ENCODE data around the gene ZP2. TPM values are rescaled to one million over a fixed set of nuclear protein-coding genes. Genes with fewer than 3 reads are reported as not detected.

Gene ZP2
- total and polyA plus RNA-seq, 9 of the 15 experiments (the other 6 are each of a cell fraction or from before 2014, with no cell fraction given): not detected

DNA sequence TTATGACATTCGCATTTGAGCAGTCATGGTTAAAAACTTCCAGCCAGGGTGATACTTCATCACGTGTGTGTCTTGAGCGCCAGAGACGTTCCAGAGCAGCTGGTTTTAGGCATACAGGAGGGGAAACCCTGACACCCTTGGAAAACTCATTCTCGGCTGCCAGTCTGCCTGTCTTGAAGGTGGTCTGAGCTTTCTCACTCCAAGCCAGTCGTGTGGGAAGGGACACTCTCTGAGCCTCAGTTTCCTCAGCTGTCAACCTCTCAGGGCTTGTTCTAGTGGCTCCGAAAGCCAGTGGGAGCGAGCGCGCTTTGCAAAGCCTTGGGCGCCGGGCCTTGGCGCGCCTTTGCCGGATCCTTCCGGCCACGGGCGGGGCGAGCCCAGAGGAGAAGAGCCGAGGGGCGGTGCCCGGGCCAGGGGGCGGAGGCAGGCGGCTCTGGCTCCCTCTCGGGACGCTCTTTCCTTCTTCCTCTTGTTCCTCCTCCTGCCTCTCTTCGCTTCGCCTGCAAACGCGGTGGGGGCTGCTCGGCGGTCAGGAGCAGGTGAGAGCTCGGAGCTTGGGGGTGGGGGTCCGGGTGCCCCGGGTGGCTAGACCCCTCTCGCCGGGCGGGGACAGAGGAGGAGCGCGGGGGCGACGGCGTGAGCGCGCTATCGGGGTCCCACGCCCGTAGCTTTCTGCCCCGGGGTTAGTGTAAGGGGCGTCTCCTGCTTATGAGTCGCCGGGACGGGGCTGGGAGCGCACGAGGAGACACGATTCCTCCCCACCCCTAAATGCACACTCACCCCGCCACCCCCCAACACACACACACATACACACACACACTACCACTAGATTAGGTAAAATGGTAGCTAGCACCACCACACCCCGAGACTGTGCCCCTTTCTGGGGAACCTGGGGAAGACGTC, 52.9 kb downstream of the ZP2 start, which contains the start of gene LDAF1 (continued):
- no peak for TF ChIP-seq ZNF639 (CRISPR knock-in tag; conservative IDR thresholded peaks at IDR 0.05 in 1 of 2, IDR thresholded peaks at IDR 0.05 in 1 of 2)
- TF ChIP-seq, protein P1, sequence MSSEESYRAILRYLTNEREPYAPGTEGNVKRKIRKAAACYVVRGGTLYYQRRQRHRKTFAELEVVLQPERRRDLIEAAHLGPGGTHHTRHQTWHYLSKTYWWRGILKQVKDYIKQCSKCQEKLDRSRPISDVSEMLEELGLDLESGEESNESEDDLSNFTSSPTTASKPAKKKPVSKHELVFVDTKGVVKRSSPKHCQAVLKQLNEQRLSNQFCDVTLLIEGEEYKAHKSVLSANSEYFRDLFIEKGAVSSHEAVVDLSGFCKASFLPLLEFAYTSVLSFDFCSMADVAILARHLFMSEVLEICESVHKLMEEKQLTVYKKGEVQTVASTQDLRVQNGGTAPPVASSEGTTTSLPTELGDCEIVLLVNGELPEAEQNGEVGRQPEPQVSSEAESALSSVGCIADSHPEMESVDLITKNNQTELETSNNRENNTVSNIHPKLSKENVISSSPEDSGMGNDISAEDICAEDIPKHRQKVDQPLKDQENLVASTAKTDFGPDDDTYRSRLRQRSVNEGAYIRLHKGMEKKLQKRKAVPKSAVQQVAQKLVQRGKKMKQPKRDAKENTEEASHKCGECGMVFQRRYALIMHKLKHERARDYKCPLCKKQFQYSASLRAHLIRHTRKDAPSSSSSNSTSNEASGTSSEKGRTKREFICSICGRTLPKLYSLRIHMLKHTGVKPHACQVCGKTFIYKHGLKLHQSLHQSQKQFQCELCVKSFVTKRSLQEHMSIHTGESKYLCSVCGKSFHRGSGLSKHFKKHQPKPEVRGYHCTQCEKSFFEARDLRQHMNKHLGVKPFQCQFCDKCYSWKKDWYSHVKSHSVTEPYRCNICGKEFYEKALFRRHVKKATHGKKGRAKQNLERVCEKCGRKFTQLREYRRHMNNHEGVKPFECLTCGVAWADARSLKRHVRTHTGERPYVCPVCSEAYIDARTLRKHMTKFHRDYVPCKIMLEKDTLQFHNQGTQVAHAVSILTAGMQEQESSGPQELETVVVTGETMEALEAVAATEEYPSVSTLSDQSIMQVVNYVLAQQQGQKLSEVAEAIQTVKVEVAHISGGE (CRISPR knock-in tag; IDR thresholded peaks at IDR 0.05): 0 out of 6 replicates have a peak, but pooled peaks of 1 of the 3 experiments have one; percentile 40
- no peak for TF ChIP-seq ZNF133 (CRISPR knock-in tag; IDR thresholded peaks at IDR 0.05)
- peak; percentile 35; the same call in 1 of the 2 replicates for TF ChIP-seq MTA3 (IDR thresholded peaks at IDR 0.05; ENCODE audit: borderline replicate concordance)
- peak; percentile 67 for TF ChIP-seq TBP (optimal IDR thresholded peaks at IDR 0.05; ENCODE audit: low read depth, low read length)
- TF ChIP-seq MNT (conservative IDR thresholded peaks at IDR 0.05): peak; percentile 30 to 72; a peak in 2 of 4 replicates
- TF ChIP-seq, protein P2, sequence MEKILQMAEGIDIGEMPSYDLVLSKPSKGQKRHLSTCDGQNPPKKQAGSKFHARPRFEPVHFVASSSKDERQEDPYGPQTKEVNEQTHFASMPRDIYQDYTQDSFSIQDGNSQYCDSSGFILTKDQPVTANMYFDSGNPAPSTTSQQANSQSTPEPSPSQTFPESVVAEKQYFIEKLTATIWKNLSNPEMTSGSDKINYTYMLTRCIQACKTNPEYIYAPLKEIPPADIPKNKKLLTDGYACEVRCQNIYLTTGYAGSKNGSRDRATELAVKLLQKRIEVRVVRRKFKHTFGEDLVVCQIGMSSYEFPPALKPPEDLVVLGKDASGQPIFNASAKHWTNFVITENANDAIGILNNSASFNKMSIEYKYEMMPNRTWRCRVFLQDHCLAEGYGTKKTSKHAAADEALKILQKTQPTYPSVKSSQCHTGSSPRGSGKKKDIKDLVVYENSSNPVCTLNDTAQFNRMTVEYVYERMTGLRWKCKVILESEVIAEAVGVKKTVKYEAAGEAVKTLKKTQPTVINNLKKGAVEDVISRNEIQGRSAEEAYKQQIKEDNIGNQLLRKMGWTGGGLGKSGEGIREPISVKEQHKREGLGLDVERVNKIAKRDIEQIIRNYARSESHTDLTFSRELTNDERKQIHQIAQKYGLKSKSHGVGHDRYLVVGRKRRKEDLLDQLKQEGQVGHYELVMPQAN (IDR thresholded peaks at IDR 0.05; ENCODE audit: borderline replicate concordance): 0 out of 2 replicates have a peak, but pooled peaks have one; percentile 38
- no peak for TF ChIP-seq C11orf30 (IDR thresholded peaks at IDR 0.05; ENCODE audit: low read depth)
- TF ChIP-seq, protein P3, sequence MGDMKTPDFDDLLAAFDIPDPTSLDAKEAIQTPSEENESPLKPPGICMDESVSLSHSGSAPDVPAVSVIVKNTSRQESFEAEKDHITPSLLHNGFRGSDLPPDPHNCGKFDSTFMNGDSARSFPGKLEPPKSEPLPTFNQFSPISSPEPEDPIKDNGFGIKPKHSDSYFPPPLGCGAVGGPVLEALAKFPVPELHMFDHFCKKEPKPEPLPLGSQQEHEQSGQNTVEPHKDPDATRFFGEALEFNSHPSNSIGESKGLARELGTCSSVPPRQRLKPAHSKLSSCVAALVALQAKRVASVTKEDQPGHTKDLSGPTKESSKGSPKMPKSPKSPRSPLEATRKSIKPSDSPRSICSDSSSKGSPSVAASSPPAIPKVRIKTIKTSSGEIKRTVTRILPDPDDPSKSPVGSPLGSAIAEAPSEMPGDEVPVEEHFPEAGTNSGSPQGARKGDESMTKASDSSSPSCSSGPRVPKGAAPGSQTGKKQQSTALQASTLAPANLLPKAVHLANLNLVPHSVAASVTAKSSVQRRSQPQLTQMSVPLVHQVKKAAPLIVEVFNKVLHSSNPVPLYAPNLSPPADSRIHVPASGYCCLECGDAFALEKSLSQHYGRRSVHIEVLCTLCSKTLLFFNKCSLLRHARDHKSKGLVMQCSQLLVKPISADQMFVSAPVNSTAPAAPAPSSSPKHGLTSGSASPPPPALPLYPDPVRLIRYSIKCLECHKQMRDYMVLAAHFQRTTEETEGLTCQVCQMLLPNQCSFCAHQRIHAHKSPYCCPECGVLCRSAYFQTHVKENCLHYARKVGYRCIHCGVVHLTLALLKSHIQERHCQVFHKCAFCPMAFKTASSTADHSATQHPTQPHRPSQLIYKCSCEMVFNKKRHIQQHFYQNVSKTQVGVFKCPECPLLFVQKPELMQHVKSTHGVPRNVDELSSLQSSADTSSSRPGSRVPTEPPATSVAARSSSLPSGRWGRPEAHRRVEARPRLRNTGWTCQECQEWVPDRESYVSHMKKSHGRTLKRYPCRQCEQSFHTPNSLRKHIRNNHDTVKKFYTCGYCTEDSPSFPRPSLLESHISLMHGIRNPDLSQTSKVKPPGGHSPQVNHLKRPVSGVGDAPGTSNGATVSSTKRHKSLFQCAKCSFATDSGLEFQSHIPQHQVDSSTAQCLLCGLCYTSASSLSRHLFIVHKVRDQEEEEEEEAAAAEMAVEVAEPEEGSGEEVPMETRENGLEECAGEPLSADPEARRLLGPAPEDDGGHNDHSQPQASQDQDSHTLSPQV (IDR thresholded peaks at IDR 0.05): no peak
- peak; percentile 78 for TF ChIP-seq CCNT2 (IDR thresholded peaks at IDR 0.05; ENCODE audit: borderline replicate concordance, extremely low read depth, insufficient read length, low read depth, low read length)
